Measurements from ENCODE around the gene DENND1A. TPM values are rescaled to one million over a fixed set of nuclear protein-coding genes. Genes with fewer than 3 reads are reported as not detected.

DENND1A gene
- total and polyA plus RNA-seq, 2 of the 13 experiments (the other 11 are each of a cell fraction or from before 2014, with no cell fraction given), result 14.8 to 30.1 TPM

- TF ChIP-seq GFI1 (CRISPR knock-in tag; IDR thresholded peaks at IDR 0.05; ENCODE audit: borderline replicate concordance), result no peak
- no peak for TF ChIP-seq SRSF1 (optimal IDR thresholded peaks at IDR 0.05; ENCODE audit: low read depth, low read length)
- no peak for TF ChIP-seq KDM5B (CRISPR knock-in tag; IDR thresholded peaks at IDR 0.05; ENCODE audit: borderline replicate concordance)
- no peak for TF ChIP-seq TSC22D2 (CRISPR knock-in tag; IDR thresholded peaks at IDR 0.05; ENCODE audit: borderline replicate concordance)
- TF ChIP-seq, protein P1, sequence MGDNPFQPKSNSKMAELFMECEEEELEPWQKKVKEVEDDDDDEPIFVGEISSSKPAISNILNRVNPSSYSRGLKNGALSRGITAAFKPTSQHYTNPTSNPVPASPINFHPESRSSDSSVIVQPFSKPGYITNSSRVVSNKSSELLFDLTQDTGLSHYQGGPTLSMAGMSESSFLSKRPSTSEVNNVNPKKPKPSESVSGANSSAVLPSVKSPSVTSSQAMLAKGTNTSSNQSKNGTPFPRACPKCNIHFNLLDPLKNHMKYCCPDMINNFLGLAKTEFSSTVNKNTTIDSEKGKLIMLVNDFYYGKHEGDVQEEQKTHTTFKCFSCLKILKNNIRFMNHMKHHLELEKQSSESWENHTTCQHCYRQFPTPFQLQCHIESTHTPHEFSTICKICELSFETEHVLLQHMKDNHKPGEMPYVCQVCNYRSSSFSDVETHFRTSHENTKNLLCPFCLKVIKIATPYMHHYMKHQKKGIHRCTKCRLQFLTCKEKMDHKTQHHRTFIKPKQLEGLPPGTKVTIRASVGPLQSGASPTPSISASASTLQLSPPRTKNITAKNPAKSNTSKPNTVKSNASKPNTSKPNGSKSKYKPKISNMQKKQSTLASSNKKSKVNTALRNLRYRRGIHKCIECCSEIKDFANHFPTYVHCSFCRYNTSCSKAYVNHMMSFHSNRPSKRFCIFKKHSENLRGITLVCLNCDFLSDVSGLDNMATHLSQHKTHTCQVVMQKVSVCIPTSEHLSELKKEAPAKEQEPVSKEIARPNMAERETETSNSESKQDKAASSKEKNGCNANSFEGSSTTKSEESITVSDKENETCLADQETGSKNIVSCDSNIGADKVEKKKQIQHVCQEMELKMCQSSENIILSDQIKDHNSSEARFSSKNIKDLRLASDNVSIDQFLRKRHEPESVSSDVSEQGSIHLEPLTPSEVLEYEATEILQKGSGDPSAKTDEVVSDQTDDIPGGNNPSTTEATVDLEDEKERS (CRISPR knock-in tag; IDR thresholded peaks at IDR 0.05), result no peak
- TF ChIP-seq ZNF354B (CRISPR knock-in tag; IDR thresholded peaks at IDR 0.05), result no peak
- TF ChIP-seq ZNF616 (CRISPR knock-in tag; IDR thresholded peaks at IDR 0.05; ENCODE audit: low read depth), result no peak
- TF ChIP-seq THAP11 (CRISPR knock-in tag; IDR thresholded peaks at IDR 0.05), result no peak
- TF ChIP-seq, protein P2, sequence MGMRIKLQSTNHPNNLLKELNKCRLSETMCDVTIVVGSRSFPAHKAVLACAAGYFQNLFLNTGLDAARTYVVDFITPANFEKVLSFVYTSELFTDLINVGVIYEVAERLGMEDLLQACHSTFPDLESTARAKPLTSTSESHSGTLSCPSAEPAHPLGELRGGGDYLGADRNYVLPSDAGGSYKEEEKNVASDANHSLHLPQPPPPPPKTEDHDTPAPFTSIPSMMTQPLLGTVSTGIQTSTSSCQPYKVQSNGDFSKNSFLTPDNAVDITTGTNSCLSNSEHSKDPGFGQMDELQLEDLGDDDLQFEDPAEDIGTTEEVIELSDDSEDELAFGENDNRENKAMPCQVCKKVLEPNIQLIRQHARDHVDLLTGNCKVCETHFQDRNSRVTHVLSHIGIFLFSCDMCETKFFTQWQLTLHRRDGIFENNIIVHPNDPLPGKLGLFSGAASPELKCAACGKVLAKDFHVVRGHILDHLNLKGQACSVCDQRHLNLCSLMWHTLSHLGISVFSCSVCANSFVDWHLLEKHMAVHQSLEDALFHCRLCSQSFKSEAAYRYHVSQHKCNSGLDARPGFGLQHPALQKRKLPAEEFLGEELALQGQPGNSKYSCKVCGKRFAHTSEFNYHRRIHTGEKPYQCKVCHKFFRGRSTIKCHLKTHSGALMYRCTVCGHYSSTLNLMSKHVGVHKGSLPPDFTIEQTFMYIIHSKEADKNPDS (CRISPR knock-in tag; IDR thresholded peaks at IDR 0.05), result no peak
- TF ChIP-seq ZNF768 (CRISPR knock-in tag; IDR thresholded peaks at IDR 0.05), result no peak
- no peak for TF ChIP-seq ZNF75D (CRISPR knock-in tag; IDR thresholded peaks at IDR 0.05; ENCODE audit: borderline replicate concordance)
- no peak for TF ChIP-seq ZNF17 (CRISPR knock-in tag; IDR thresholded peaks at IDR 0.05)
- TF ChIP-seq PHF8 (CRISPR knock-in tag; IDR thresholded peaks at IDR 0.05), result no peak
- TF ChIP-seq, protein P3, sequence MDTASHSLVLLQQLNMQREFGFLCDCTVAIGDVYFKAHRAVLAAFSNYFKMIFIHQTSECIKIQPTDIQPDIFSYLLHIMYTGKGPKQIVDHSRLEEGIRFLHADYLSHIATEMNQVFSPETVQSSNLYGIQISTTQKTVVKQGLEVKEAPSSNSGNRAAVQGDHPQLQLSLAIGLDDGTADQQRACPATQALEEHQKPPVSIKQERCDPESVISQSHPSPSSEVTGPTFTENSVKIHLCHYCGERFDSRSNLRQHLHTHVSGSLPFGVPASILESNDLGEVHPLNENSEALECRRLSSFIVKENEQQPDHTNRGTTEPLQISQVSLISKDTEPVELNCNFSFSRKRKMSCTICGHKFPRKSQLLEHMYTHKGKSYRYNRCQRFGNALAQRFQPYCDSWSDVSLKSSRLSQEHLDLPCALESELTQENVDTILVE (CRISPR knock-in tag; IDR thresholded peaks at IDR 0.05), result no peak
- TF ChIP-seq ZNF569 (CRISPR knock-in tag; IDR thresholded peaks at IDR 0.05; ENCODE audit: borderline replicate concordance), result no peak
- TF ChIP-seq KLF6 (CRISPR knock-in tag; IDR thresholded peaks at IDR 0.05), result no peak
- TF ChIP-seq TOE1 (CRISPR knock-in tag; IDR thresholded peaks at IDR 0.05), result no peak
- Histone ChIP-seq H3K27me3 (ENCODE audit: control insufficient read depth in 1 of 2, insufficient read depth in 2 of 2, low read length in 2 of 2) (no peaks in the 10 kb centered on the region), H3K4me3 (replicated peaks in 1 of 3; ENCODE audit: insufficient read depth in 1 of 3, low read depth in 2 of 3, low read length in 3 of 3) (no peak overlapping the region), H3K36me3 (replicated peaks in 1 of 2; ENCODE audit: control insufficient read depth in 1 of 2, insufficient read depth in 2 of 2, low read length in 2 of 2) (no peaks in the 10 kb centered on the region; a peak in 1 of 5 replicates), H3K9ac (ENCODE audit: insufficient read depth, low read depth, low read length) (no peak overlapping the region), H3K79me2 (ENCODE audit: insufficient read depth, low read length) (no peaks in the 10 kb centered on the region), H3K4me2 (ENCODE audit: low read depth, low read length) (no peak overlapping the region), H4K20me1 (ENCODE audit: insufficient read depth, low read length) (no peaks in the 10 kb centered on the region), H3K27ac (ENCODE audit: extremely low read length, insufficient read depth, low read length) (no peak overlapping the region), H2AFZ (ENCODE audit: low read length) (no peak overlapping the region), H3K9me3 (ENCODE audit: low read length) (no peaks in the 10 kb centered on the region), H3K4me1 (ENCODE audit: insufficient read depth, low read length) (peaks cover 67% of the 10 kb centered on the region)
- ATAC-seq (no peak), FAIRE-seq (no peak), DNase-seq (ENCODE audit: low spot score) (no peak)
- intact Hi-C loops (cut with micrococcal nuclease; ENCODE audit: unreplicated experiment), result no loop called here
- CTCF ChIA-PET (ENCODE audit: low intra/inter-chr PET ratio, low total read pairs), result no interaction called here
- BruUV-seq (replicated peaks), result no TSS peak
- in situ Hi-C loops (cut with HindIII; ENCODE audit: extremely low pct_ligation_motif_present, low pct_unique_long_range_greater_than_20kb), result no loop called here
- POLR2A ChIA-PET, result interaction anchor here (3.0 kb wide), 1 partner anchor 11 kb away, joined by 10 read pairs; no protein-coding TSS in a partner anchor
- 98% methylated on average over 8 of the region's 8 CpGs for WGBS (ENCODE audit: low lambda C conversion rate)
These were observed 449.1 kb downstream of the DENND1A start for GRCh38 chr9:123480791-123481190.
